ENCODE measurements around the gene ITPRID1. TPM values are rescaled to one million over a fixed set of nuclear protein-coding genes. Genes with fewer than 3 reads are reported as not detected.

Gene ITPRID1
- total RNA-seq, 1 experiment from 2014 or later = not detected

GRCh38 chr7:31500656-31501055 is 13.2 kb upstream of the ITPRID1 start:
- Histone ChIP-seq H3K27me3 (ENCODE audit: insufficient read depth, low read depth) (peaks cover 22% of the 10 kb centered on the region), H3K27ac (no peak overlapping the region), H3K4me1 (replicated peaks; ENCODE audit: insufficient read depth) (no peaks in the 10 kb centered on the region), H3K9me2 (ENCODE audit: insufficient read depth) (no peaks in the 10 kb centered on the region), H4K20me1 (ENCODE audit: insufficient read depth) (no peaks in the 10 kb centered on the region), H3K9me3 (ENCODE audit: insufficient read depth, low read depth) (no peaks in the 10 kb centered on the region), H3K4me2 (no peak overlapping the region), H3K4me3 (no peak overlapping the region), H3K36me3 (ENCODE audit: low read depth) (no peaks in the 10 kb centered on the region), H2AFZ (no peak overlapping the region), H3K79me2 (ENCODE audit: low read depth) (no peaks in the 10 kb centered on the region), H3F3A (ENCODE audit: insufficient read depth, low read depth) (no peaks in the 10 kb centered on the region)
- no TSS peak for BruUV-seq (replicated peaks)
- intact Hi-C loops (cut with micrococcal nuclease; ENCODE audit: unreplicated experiment) = no loop called here
- DNase-seq = no peak
- POLR2A ChIA-PET (ENCODE audit: unreplicated experiment) = no interaction called here
- CTCF ChIA-PET = no interaction called here
- TF ChIP-seq EZH2 (IDR thresholded peaks at IDR 0.05; ENCODE audit: low read depth) = no peak

- H3K4me2 ChIP-seq = no peak overlapping the region
- no peak for DNase-seq
- H3K27me3 ChIP-seq (ENCODE audit: insufficient read depth, low read depth) = peaks cover 22% of the 10 kb centered on the region; the same call in 1 of the 2 replicates
- no peaks in the 10 kb centered on the region for H3K4me1 ChIP-seq (replicated peaks; ENCODE audit: insufficient read depth)
- no peaks in the 10 kb centered on the region for H3K79me2 ChIP-seq (ENCODE audit: low read depth)
- no peak overlapping the region for H3K4me3 ChIP-seq
- ChIA-PET POLR2A (ENCODE audit: unreplicated experiment) (no interaction called here), CTCF (no interaction called here)
- no peaks in the 10 kb centered on the region for H3K9me3 ChIP-seq (ENCODE audit: insufficient read depth, low read depth)
- H3K9me2 ChIP-seq (ENCODE audit: insufficient read depth) = no peaks in the 10 kb centered on the region
- H3K27ac ChIP-seq = no peak overlapping the region
- H2AFZ ChIP-seq = no peak overlapping the region
- no peaks in the 10 kb centered on the region for H4K20me1 ChIP-seq (ENCODE audit: insufficient read depth)
- BruUV-seq (replicated peaks) = no TSS peak
- H3K36me3 ChIP-seq (ENCODE audit: low read depth) = no peaks in the 10 kb centered on the region
- intact Hi-C loops (cut with micrococcal nuclease; ENCODE audit: unreplicated experiment) = no loop called here
- H3F3A ChIP-seq (ENCODE audit: insufficient read depth, low read depth) = no peaks in the 10 kb centered on the region
- TF ChIP-seq EZH2 (IDR thresholded peaks at IDR 0.05; ENCODE audit: low read depth) = no peak
- TF ChIP-seq CTCF (conservative IDR thresholded peaks at IDR 0.05) = no peak
Observed at GRCh38 chr7:31508823-31509222, 5.1 kb upstream of the ITPRID1 start.

- H2AFZ ChIP-seq = no peak overlapping the region
- H3K79me2 ChIP-seq (ENCODE audit: low read depth) = no peaks in the 10 kb centered on the region
- intact Hi-C loops (cut with micrococcal nuclease; ENCODE audit: unreplicated experiment) = no loop called here
- H3K4me1 ChIP-seq (replicated peaks; ENCODE audit: insufficient read depth) = no peaks in the 10 kb centered on the region
- H3K27me3 ChIP-seq (ENCODE audit: insufficient read depth, low read depth) = peaks cover 24% of the 10 kb centered on the region; the same call in 1 of the 2 replicates
- H3K9me3 ChIP-seq (ENCODE audit: insufficient read depth, low read depth) = no peaks in the 10 kb centered on the region
- no peak for TF ChIP-seq EZH2 (IDR thresholded peaks at IDR 0.05; ENCODE audit: low read depth)
- TF ChIP-seq CTCF (conservative IDR thresholded peaks at IDR 0.05) = no peak
- no peaks in the 10 kb centered on the region for H3K9me2 ChIP-seq (ENCODE audit: insufficient read depth)
- H3K4me2 ChIP-seq = no peak overlapping the region
- H3K36me3 ChIP-seq (ENCODE audit: low read depth) = no peaks in the 10 kb centered on the region
- H3K4me3 ChIP-seq = no peak overlapping the region
- H4K20me1 ChIP-seq (ENCODE audit: insufficient read depth) = no peaks in the 10 kb centered on the region
- ChIA-PET POLR2A (ENCODE audit: unreplicated experiment) (no interaction called here), CTCF (no interaction called here)
- BruUV-seq (replicated peaks) = no TSS peak
- H3K27ac ChIP-seq = no peak overlapping the region
- no peaks in the 10 kb centered on the region for H3F3A ChIP-seq (ENCODE audit: insufficient read depth, low read depth)
- no peak for DNase-seq
Observed at GRCh38 chr7:31512166-31512565, 1.7 kb upstream of the ITPRID1 start.
